Ishikawa (cell line): Measurements from ENCODE around the gene RASA3.

Experiments
- CEBPB ChIP-seq: IDR thresholded peaks from 2 replicates; pipeline ENCODE4 v1.6.1; 2012
- CREB1 ChIP-seq: IDR thresholded peaks from 2 replicates; pipeline ENCODE4 v1.6.1; 2012; ENCODE audit warnings: low read depth
- EGR1 ChIP-seq: IDR thresholded peaks from 2 replicates; pipeline ENCODE4 v1.6.1; 2012
- EP300 ChIP-seq: IDR thresholded peaks from 2 replicates; pipeline ENCODE4 v1.6.1; 2012; ENCODE audit warnings: borderline replicate concordance
- FOXM1 ChIP-seq: IDR thresholded peaks from 2 replicates; pipeline ENCODE4 v1.6.1; 2012; ENCODE audit warnings: low read depth, borderline replicate concordance
- NFIC ChIP-seq: IDR thresholded peaks from 2 replicates; pipeline ENCODE4 v1.6.1; 2012
- RAD21 ChIP-seq: IDR thresholded peaks from 2 replicates; pipeline ENCODE4 v1.6.1; 2012; ENCODE audit warnings: low read depth
- TAF1 ChIP-seq: IDR thresholded peaks from 2 replicates; pipeline ENCODE4 v1.6.1; 2012; ENCODE audit warnings: low read depth, mild to moderate bottlenecking
- TCF12 ChIP-seq: IDR thresholded peaks from 2 replicates; pipeline ENCODE4 v1.6.1; 2012; ENCODE audit warnings: low read depth
- TEAD4 ChIP-seq: IDR thresholded peaks from 2 replicates; pipeline ENCODE4 v1.6.1; 2012
- YY1 ChIP-seq: IDR thresholded peaks from 2 replicates; pipeline ENCODE4 v1.6.1; 2012; ENCODE audit warnings: low read depth
- ZBTB7A ChIP-seq: IDR thresholded peaks from 2 replicates; pipeline ENCODE4 v1.6.1; 2012; ENCODE audit warnings: low read depth
- TF ChIP-seq, protein P1 (sequence below): IDR thresholded peaks from 2 replicates; pipeline ENCODE4 v1.6.1; 2012
- TF ChIP-seq, protein P2 (sequence below): IDR thresholded peaks from 2 replicates; pipeline ENCODE4 v1.6.1; 2012; ENCODE audit warnings: low read depth, mild to moderate bottlenecking
- TF ChIP-seq, protein P3 (sequence below): IDR thresholded peaks from 2 replicates; pipeline ENCODE4 v1.6.1; 2012

RASA3 gene

GRCh38 chr13:114164053-114164452, 31.6 kb upstream of the RASA3 start:
- TF ChIP-seq ZBTB7A (no peak), CREB1 (no peak), TCF12 (no peak), EGR1 (no peak), NFIC (no peak), YY1 (no peak), RAD21 (no peak), CEBPB (no peak)
- TF ChIP-seq, protein P1, sequence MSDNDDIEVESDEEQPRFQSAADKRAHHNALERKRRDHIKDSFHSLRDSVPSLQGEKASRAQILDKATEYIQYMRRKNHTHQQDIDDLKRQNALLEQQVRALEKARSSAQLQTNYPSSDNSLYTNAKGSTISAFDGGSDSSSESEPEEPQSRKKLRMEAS, result no peak
- TF ChIP-seq, protein P2, sequence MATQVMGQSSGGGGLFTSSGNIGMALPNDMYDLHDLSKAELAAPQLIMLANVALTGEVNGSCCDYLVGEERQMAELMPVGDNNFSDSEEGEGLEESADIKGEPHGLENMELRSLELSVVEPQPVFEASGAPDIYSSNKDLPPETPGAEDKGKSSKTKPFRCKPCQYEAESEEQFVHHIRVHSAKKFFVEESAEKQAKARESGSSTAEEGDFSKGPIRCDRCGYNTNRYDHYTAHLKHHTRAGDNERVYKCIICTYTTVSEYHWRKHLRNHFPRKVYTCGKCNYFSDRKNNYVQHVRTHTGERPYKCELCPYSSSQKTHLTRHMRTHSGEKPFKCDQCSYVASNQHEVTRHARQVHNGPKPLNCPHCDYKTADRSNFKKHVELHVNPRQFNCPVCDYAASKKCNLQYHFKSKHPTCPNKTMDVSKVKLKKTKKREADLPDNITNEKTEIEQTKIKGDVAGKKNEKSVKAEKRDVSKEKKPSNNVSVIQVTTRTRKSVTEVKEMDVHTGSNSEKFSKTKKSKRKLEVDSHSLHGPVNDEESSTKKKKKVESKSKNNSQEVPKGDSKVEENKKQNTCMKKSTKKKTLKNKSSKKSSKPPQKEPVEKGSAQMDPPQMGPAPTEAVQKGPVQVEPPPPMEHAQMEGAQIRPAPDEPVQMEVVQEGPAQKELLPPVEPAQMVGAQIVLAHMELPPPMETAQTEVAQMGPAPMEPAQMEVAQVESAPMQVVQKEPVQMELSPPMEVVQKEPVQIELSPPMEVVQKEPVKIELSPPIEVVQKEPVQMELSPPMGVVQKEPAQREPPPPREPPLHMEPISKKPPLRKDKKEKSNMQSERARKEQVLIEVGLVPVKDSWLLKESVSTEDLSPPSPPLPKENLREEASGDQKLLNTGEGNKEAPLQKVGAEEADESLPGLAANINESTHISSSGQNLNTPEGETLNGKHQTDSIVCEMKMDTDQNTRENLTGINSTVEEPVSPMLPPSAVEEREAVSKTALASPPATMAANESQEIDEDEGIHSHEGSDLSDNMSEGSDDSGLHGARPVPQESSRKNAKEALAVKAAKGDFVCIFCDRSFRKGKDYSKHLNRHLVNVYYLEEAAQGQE, result no peak

GRCh38 chr13:114162533-114162922, 30.1 kb upstream of the RASA3 start:
- TF ChIP-seq, protein P3, sequence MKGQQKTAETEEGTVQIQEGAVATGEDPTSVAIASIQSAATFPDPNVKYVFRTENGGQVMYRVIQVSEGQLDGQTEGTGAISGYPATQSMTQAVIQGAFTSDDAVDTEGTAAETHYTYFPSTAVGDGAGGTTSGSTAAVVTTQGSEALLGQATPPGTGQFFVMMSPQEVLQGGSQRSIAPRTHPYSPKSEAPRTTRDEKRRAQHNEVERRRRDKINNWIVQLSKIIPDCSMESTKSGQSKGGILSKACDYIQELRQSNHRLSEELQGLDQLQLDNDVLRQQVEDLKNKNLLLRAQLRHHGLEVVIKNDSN, result no peak
- TF ChIP-seq RAD21, result no peak

DNA sequence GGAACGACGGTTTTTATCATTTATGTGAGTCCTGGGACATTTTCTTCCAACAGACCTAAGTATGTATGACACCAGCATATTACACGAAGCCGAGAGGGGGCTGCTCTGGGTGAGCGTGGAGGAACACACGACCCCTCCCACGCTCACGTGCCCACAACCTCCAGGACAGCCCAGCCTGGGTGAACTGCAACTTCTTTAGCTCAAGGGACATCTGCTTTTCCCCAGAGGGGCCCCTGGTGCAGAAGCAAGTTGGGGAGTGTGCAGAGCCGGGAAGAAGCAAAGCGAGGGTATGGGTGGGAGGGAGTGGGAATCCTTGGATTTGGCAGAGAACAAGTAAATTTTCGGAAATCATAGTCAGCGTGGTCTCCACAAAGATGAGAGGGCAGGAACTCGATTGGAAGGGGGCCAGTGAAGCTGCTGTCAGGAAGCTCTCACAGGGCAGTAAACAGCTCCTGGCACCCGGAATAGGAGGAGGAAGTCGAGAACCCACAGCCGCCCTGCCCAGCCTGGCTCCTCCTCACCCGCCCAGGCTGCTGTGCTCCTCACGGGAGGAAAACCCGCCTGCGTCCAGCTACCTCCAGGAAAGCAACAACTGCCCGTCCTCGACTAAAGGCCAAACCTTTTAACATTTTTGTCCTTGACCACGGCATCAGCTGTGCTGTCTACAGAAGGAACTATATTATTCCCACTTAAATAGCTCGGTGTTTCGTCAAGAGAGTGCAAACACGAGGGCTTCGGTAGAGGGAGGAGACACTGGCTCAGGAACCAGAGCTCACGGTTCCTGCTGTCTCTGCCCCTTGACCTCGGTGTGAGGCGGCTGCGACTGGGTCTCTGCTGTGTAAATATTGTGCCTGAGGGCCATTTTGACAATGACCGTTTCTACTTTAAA, 29.5 kb upstream of the RASA3 start:
- TF ChIP-seq ZBTB7A (no peak), YY1 (no peak), CEBPB (no peak), CREB1 (no peak), NFIC (no peak), FOXM1 (no peak), EP300 (no peak), TAF1 (no peak), TCF12 (no peak), EGR1 (no peak), RAD21 (no peak), TEAD4 (no peak)
- TF ChIP-seq, protein P2, result no peak
- TF ChIP-seq, protein P1, result no peak
- TF ChIP-seq, protein P3, result no peak

DNA sequence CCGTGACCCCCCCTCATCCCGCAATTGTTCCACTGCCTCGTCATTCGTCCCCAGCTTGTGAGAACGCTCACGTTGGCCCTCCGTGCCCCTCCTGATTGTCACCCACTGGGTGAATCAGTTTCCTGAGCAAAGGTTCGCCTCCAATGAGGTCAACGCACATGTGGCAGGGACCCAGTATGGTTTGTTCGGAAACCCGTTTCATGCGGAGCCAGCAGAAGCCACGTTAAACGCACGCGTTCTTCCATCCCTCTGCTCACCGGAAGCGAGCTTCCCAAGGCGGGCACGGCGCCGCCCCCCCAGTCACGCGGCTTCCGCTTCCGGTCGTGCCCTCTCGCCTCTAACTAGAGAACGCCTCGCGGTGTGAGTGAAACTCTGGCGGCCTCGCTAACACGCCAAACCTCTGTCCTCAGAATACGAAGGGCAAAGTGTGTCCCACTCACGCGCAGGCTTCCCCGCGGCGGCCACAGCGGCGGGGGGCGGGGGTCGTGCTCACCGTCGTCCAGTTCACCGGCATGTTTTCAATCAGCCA, 28.7 kb upstream of the RASA3 start:
- TF ChIP-seq EGR1 (no peak), CREB1 (no peak), TAF1 (no peak), EP300 (no peak), RAD21 (no peak)
- TF ChIP-seq, protein P2, result no peak
- TF ChIP-seq, protein P3, result no peak
- TF ChIP-seq, protein P1, result no peak
